Activated CD8-positive, alpha-beta T cell treated with anti-CD3 and anti-CD28 coated beads, Interleukin-2, amount 10 ng/mL, durations not matched to agents 7 days and 5 days (primary cell): ENCODE measurements around the gene CAPN10. TPM values are rescaled to one million over a fixed set of nuclear protein-coding genes. Genes with fewer than 3 reads are reported as not detected.
A peak's percentile ranks its signal among the peaks of the same experiment; 100 is the strongest.

ENCODE experiments used
- ATAC-seq: fragments of 150-1000 bp; cut with Tn5 transposase; one replicate; pipeline ENCODE4 v1.10.0; 2021; ENCODE audit warnings: moderate library complexity
- CTCF ChIA-PET: fragments of 350-600 bp; sonication (Branson Sonifier 250); formaldehyde crosslinking; loops from one replicate; lab custom pipeline; 2021; ENCODE audit warnings: antibody characterized with exemption; lab: Charles Lee
- POLR2A ChIA-PET: fragments of 350-600 bp; sonication (Branson Sonifier 250); formaldehyde crosslinking; loops from one replicate; lab custom pipeline; 2021; ENCODE audit warnings: antibody characterized with exemption; lab: Charles Lee
- DNase-seq: peaks from one replicate; pipeline ENCODE4 v3.0.0-alpha.2; 2020
- H3K27ac Mint-ChIP-seq: one replicate; pipeline ENCODE4 v1.8.0; 2021; ENCODE audit warnings: mild to moderate bottlenecking, mixed read lengths
- H3K27me3 Mint-ChIP-seq: one replicate; pipeline ENCODE4 v1.8.0; 2021; ENCODE audit warnings: low read depth, mixed read lengths
- H3K36me3 Mint-ChIP-seq: one replicate; pipeline ENCODE4 v1.8.0; 2021; ENCODE audit warnings: low read depth, mixed read lengths
- H3K4me1 Mint-ChIP-seq: one replicate; pipeline ENCODE4 v1.8.0; 2021; ENCODE audit warnings: low read depth, mixed read lengths
- H3K4me3 Mint-ChIP-seq: one replicate; pipeline ENCODE4 v1.8.0; 2021; ENCODE audit warnings: mild to moderate bottlenecking, mixed read lengths
- H3K9me3 Mint-ChIP-seq: one replicate; pipeline ENCODE4 v1.8.0; 2022; ENCODE audit warnings: mixed read lengths; ENCODE audit not compliant: insufficient read depth
- total RNA-seq, 2 experiments: library from RNA; stranded (reverse); gene quantifications; one replicate each; pipeline ENCODE4 v1.2.3, GENCODE V29; 2021

Gene CAPN10
- total RNA-seq, 2 experiments from 2014 or later = 53.0 to 61.2 TPM

DNA sequence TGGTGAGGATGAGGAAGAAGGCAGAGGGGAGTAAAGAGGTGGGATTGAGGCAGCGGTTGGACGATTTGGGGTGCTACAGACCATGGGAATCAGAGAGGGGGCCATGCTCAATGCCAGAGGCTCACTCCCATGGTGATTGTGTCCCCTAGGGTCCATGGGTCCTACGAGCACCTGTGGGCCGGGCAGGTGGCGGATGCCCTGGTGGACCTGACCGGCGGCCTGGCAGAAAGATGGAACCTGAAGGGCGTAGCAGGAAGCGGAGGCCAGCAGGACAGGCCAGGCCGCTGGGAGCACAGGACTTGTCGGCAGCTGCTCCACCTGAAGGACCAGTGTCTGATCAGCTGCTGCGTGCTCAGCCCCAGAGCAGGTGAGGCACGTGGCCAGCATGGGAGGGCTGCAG is 5.2 kb downstream of the CAPN10 start:
- ATAC-seq (no peak), DNase-seq (no peak)
- Mint-ChIP-seq H3K27me3 (no peaks in the 10 kb centered on the region), H3K36me3 (peaks cover 15% of the 10 kb centered on the region), H3K4me3 (no peak overlapping the region), H3K27ac (peak overlapping the region; percentile 71), H3K4me1 (peaks cover 23% of the 10 kb centered on the region), H3K9me3 (no peaks in the 10 kb centered on the region)
- POLR2A ChIA-PET = no interaction called here
- CTCF ChIA-PET = no interaction called here

DNA sequence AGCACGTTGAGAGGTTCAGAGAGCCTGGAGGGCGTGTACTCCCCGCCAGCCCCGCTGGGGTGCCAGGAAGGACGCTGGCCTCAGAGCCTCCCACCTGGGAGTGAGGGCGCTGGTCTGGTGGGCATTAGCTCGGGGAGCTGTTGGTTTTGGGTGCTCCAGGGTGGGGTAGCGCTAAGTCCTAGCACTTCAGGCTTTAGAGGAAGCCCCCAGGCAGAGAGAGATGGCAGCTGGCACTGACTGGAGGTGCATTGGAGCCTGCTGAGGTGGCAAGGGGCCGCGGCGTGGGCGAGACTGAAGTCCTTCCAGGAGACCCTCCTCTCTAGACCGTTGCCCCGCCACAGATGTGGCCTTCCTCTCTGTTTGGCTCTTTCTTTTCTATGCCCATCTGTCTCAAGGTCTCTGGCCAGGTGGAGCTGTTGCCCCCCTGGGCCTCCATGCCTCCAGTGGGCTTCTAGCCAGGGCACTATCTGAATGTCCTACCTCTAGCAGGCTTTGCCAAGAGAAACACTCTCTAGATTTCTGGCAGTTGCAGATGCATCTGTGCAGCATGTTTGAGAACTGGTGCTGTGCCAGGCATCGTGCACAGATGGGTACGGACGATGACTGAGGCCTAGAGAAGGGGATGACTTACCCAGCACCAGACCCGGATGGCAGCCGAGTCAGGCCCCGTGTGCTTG is 6.6 kb downstream of the CAPN10 start:
- ChIA-PET POLR2A (no interaction called here), CTCF (interaction anchor here (0.8 kb wide), 1 partner anchor 27 kb away, joined by 3 read pairs; no protein-coding TSS in a partner anchor)
- DNase-seq (no peak), ATAC-seq (no peak)
- H3K4me3 Mint-ChIP-seq = no peak overlapping the region
- no peaks in the 10 kb centered on the region for H3K27me3 Mint-ChIP-seq
- H3K27ac Mint-ChIP-seq = no peak overlapping the region
- H3K9me3 Mint-ChIP-seq = no peaks in the 10 kb centered on the region
- peaks cover 15% of the 10 kb centered on the region for H3K36me3 Mint-ChIP-seq
- H3K4me1 Mint-ChIP-seq = peaks cover 15% of the 10 kb centered on the region

DNA sequence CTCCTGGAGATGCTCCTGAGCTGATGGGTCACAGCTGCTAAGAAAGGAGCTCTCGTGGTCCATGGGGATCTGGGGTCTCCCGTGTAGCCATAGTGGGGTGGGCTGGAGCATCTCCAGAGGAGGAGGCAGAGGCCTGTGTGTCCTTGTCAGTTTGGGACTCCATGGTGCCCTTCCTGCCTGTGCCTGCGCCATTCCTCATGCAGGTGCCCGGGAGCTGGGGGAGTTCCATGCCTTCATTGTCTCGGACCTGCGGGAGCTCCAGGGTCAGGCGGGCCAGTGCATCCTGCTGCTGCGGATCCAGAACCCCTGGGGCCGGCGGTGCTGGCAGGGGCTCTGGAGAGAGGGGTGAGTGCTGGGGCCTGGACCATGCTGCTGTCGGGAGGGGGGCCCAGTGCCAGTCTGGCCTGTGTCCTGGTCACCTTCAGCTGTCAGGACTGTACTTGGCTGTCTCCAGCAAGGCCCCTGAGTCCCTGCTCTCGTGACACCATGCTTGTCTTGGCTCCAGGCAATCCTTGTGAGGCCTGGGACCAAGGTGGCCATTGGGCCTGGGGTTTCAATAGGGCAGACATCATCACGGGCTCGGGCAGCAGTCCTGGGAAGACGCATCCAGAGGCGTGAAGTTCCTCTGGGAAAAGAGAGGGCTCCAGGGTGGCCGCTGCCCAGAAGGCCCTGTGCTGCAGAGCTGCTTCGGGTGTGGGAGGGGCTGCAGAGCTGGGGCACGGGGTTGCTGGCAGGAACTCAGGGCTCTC is 7.3 kb downstream of the CAPN10 start:
- no peak for ATAC-seq
- POLR2A ChIA-PET = interaction anchor here (0.6 to 0.9 kb wide), 2 partner anchors 8 to 10 kb away, joined by 3 read pairs; no protein-coding TSS in a partner anchor
- no peaks in the 10 kb centered on the region for H3K9me3 Mint-ChIP-seq
- H3K4me1 Mint-ChIP-seq = peaks cover 8% of the 10 kb centered on the region
- H3K27me3 Mint-ChIP-seq = no peaks in the 10 kb centered on the region
- CTCF ChIA-PET = interaction anchor here (0.8 to 1.1 kb wide), 3 partner anchors 8 to 80 kb away, joined by 3 to 4 read pairs (median 3); partner anchors contain the start of gene CAPN10
- H3K27ac Mint-ChIP-seq = no peak overlapping the region
- peaks cover 15% of the 10 kb centered on the region for H3K36me3 Mint-ChIP-seq
- no peak overlapping the region for H3K4me3 Mint-ChIP-seq
- DNase-seq = no peak

DNA sequence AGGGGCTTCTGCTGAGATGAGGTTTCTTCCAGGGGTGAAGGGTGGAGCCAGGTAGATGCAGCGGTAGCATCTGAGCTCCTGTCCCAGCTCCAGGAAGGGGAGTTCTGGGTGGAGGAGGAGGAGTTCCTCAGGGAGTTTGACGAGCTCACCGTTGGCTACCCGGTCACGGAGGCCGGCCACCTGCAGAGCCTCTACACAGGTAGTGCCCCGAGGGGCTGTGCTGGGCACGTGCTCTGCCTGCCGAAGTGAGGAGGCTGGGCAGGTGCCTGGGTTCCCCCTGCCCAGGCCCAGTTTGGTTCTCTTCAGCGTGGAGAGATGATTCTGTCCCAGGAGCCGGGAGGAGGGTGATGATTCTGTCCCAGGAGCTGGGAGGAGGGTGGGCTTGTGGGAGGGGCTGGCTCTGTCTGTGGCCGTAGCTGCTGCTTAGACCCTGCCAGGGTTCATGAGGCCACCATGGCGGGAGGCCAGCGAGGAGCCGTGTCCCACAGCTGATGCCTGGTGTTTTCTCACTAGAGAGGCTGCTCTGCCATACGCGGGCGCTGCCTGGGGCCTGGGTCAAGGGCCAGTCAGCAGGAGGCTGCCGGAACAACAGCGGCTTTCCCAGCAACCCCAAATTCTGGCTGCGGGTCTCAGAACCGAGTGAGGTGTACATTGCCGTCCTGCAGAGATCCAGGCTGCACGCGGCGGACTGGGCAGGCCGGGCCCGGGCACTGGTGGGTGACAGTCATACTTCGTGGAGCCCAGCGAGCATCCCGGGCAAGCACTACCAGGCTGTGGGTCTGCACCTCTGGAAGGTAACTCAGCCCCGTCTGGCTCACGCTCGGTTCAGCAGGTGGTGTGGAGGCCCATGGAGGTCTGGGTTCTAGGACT is 8.2 kb downstream of the CAPN10 start:
- no peak overlapping the region for H3K27ac Mint-ChIP-seq
- H3K4me1 Mint-ChIP-seq = peaks cover 4% of the 10 kb centered on the region
- DNase-seq = no peak
- H3K9me3 Mint-ChIP-seq = no peaks in the 10 kb centered on the region
- no peak overlapping the region for H3K4me3 Mint-ChIP-seq
- ATAC-seq = no peak
- peaks cover 15% of the 10 kb centered on the region for H3K36me3 Mint-ChIP-seq
- ChIA-PET CTCF (interaction anchor here (0.9 to 1.4 kb wide), 4 partner anchors 8 to 81 kb away, joined by 3 to 4 read pairs (median 4); partner anchors contain the start of gene CAPN10), POLR2A (interaction anchor here (0.6 to 0.9 kb wide), 2 partner anchors 9 to 10 kb away, joined by 3 read pairs; no protein-coding TSS in a partner anchor)
- H3K27me3 Mint-ChIP-seq = no peaks in the 10 kb centered on the region

GRCh38 chr2:240595381-240596079 is 9.0 kb downstream of the CAPN10 start:
- Mint-ChIP-seq H3K4me1 (peaks cover 4% of the 10 kb centered on the region), H3K27me3 (no peaks in the 10 kb centered on the region), H3K9me3 (no peaks in the 10 kb centered on the region), H3K27ac (peak overlapping the region; percentile 49), H3K36me3 (peaks cover 15% of the 10 kb centered on the region), H3K4me3 (no peak overlapping the region)
- CTCF ChIA-PET = interaction anchor here (1.2 to 1.4 kb wide), 2 partner anchors 9 to 31 kb away, joined by 3 to 4 read pairs; no protein-coding TSS in a partner anchor
- POLR2A ChIA-PET = no interaction called here
- ATAC-seq (peak; percentile 67), DNase-seq (peak; percentile 72)

GRCh38 chr2:240596080-240596460 is 9.5 kb downstream of the CAPN10 start:
- no peak overlapping the region for H3K4me3 Mint-ChIP-seq
- peaks cover 15% of the 10 kb centered on the region for H3K36me3 Mint-ChIP-seq
- H3K4me1 Mint-ChIP-seq = peaks cover 4% of the 10 kb centered on the region
- ChIA-PET CTCF (interaction anchor here (1.2 to 1.4 kb wide), 2 partner anchors 9 to 30 kb away, joined by 3 to 4 read pairs; no protein-coding TSS in a partner anchor), POLR2A (no interaction called here)
- peak overlapping the region; percentile 49 for H3K27ac Mint-ChIP-seq
- H3K9me3 Mint-ChIP-seq = no peaks in the 10 kb centered on the region
- ATAC-seq (no peak), DNase-seq (no peak)
- H3K27me3 Mint-ChIP-seq = no peaks in the 10 kb centered on the region

DNA sequence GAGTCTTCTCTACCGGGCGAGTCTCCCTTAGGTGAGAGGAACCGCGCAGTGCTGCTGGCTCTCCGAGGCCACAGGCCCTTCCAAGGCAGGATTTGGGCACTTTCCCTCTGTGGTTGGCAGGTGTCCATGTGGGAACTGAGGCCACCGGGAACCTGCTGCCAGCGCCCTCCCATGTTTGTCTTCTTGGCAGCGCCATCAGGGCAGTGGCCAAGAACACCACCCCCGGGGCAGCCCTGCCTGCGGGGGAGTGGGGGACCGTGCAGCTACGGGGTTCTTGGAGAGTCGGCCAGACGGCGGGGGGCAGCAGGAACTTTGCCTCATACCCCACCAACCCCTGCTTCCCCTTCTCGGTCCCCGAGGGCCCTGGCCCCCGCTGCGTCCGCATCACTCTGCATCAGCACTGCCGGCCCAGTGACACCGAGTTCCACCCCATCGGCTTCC is 10.0 kb downstream of the CAPN10 start:
- POLR2A ChIA-PET = interaction anchor here (1.2 kb wide), 1 partner anchor 16 kb away, joined by 3 read pairs; no protein-coding TSS in a partner anchor
- peaks cover 11% of the 10 kb centered on the region for H3K36me3 Mint-ChIP-seq
- CTCF ChIA-PET = interaction anchor here (1.4 kb wide), 1 partner anchor 30 kb away, joined by 4 read pairs; no protein-coding TSS in a partner anchor

DNA sequence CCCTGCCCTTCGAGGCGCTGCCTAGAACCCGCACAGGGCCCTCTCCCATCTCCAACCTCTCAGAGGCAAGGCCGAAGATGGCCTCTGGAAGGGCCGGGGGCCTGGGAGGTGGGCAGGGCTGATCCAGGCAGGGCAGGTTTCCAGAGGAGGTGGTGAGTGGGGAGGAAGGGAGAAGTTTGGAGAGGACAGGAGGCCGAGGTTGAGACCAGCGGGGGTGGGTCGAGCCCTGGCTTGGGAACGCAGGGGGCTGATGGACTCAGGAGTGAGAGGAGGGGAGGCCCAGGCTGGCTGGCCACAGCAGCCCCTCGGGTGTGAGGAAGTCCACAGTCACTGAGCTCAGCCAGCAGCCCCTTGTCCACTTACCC is 10.5 kb downstream of the CAPN10 start:
- no peak overlapping the region for H3K27ac Mint-ChIP-seq
- POLR2A ChIA-PET = interaction anchor here (1.2 kb wide), 1 partner anchor 16 kb away, joined by 3 read pairs; no protein-coding TSS in a partner anchor
- peaks cover 12% of the 10 kb centered on the region for H3K36me3 Mint-ChIP-seq
- ATAC-seq (no peak), DNase-seq (no peak)
- no peak overlapping the region for H3K4me3 Mint-ChIP-seq
- H3K27me3 Mint-ChIP-seq = no peaks in the 10 kb centered on the region
- CTCF ChIA-PET = no interaction called here
- H3K4me1 Mint-ChIP-seq = peaks cover 4% of the 10 kb centered on the region
- H3K9me3 Mint-ChIP-seq = no peaks in the 10 kb centered on the region

More for the DNA sequence above, 10.0 kb downstream of the CAPN10 start:
- DNase-seq (no peak), ATAC-seq (no peak)
- peaks cover 4% of the 10 kb centered on the region for H3K4me1 Mint-ChIP-seq
- no peak overlapping the region for H3K4me3 Mint-ChIP-seq
- no peaks in the 10 kb centered on the region for H3K27me3 Mint-ChIP-seq
- no peak overlapping the region for H3K27ac Mint-ChIP-seq
- H3K9me3 Mint-ChIP-seq = no peaks in the 10 kb centered on the region

GRCh38 chr2:240597419-240598181 is 11.1 kb downstream of the CAPN10 start:
- ATAC-seq = no peak
- POLR2A ChIA-PET = interaction anchor here (1.2 kb wide), 1 partner anchor 15 kb away, joined by 3 read pairs; no protein-coding TSS in a partner anchor
- DNase-seq = no peak
- H3K4me3 Mint-ChIP-seq = no peak overlapping the region
- H3K36me3 Mint-ChIP-seq = peaks cover 9% of the 10 kb centered on the region
- no peak overlapping the region for H3K27ac Mint-ChIP-seq
- H3K4me1 Mint-ChIP-seq = peaks cover 4% of the 10 kb centered on the region
- CTCF ChIA-PET = no interaction called here
- H3K27me3 Mint-ChIP-seq = no peaks in the 10 kb centered on the region
- H3K9me3 Mint-ChIP-seq = no peaks in the 10 kb centered on the region

GRCh38 chr2:240598311-240598911 is 11.9 kb downstream of the CAPN10 start:
- CTCF ChIA-PET = no interaction called here

More at GRCh38 chr2:240598311-240598911, 11.9 kb downstream of the CAPN10 start:
- Mint-ChIP-seq H3K9me3 (no peaks in the 10 kb centered on the region), H3K4me1 (peaks cover 4% of the 10 kb centered on the region), H3K27ac (peak overlapping the region; percentile 63), H3K4me3 (no peak overlapping the region), H3K27me3 (no peaks in the 10 kb centered on the region), H3K36me3 (peaks cover 8% of the 10 kb centered on the region)
- ATAC-seq (no peak), DNase-seq (no peak)
- POLR2A ChIA-PET = no interaction called here
